ENCODE results near the gene CCDC93.

GRCh38 chr2:117935456-117935855 is 78.4 kb downstream of the CCDC93 start:
- TF ChIP-seq EZH2 (IDR thresholded peaks at IDR 0.05; ENCODE audit: insufficient read depth, poor library complexity, severe bottlenecking) (no peak), EZH2phosphoT487 (IDR thresholded peaks at IDR 0.05; ENCODE audit: insufficient read depth, low read depth) (no peak)
